ENCODE data around the gene DLGAP1.

Gene DLGAP1

DNA sequence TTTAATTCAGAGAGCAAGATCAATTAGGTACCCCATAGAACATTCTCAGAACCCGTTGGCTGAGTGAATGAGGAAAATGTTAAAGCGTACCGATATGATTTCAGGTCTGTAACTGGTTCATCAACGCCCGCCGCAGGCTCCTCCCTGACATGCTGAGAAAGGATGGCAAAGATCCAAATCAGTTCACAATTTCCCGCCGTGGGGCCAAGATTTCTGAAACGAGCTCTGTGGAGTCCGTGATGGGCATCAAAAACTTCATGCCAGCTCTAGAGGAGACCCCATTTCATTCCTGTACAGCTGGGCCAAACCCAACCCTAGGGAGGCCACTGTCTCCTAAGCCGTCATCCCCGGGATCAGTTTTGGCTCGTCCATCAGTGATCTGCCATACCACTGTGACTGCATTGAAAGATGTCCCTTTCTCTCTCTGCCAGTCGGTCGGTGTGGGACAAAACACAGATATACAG is 997.8 kb downstream of the DLGAP1 start:
- H4K8ac ChIP-seq (ENCODE audit: low read depth, low read length) = no peak overlapping the region
- H2AK5ac ChIP-seq (ENCODE audit: low read length) = no peak overlapping the region
- no peak overlapping the region for H3K23ac ChIP-seq (ENCODE audit: low read length)
- no peak overlapping the region for H3K4me2 ChIP-seq (ENCODE audit: low read length)
- H3K4me3 ChIP-seq (ENCODE audit: low read length) = no peak overlapping the region
- H3K18ac ChIP-seq (ENCODE audit: low read length) = peak overlapping the region; percentile 0
- H3K9ac ChIP-seq (ENCODE audit: low read length) = peak overlapping the region; percentile 44
- H2BK15ac ChIP-seq (replicated peaks; ENCODE audit: low read depth) = no peak overlapping the region
- no peaks in the 10 kb centered on the region for H3K27me3 ChIP-seq (ENCODE audit: insufficient read depth, low read length, poor library complexity)
- no peak overlapping the region for H3K4ac ChIP-seq (ENCODE audit: low read depth, low read length)
- H3K56ac ChIP-seq (ENCODE audit: low read length) = peak overlapping the region; percentile 69
- no peak overlapping the region for H2BK120ac ChIP-seq (ENCODE audit: low read depth, low read length)
- H3K79me1 ChIP-seq (ENCODE audit: low read length) = peaks cover 8% of the 10 kb centered on the region
- peak overlapping the region; percentile 31 for H2BK5ac ChIP-seq (ENCODE audit: low read length)
- no peak overlapping the region for H3K27ac ChIP-seq (ENCODE audit: low read depth, low read length)
- peaks cover 48% of the 10 kb centered on the region for H3K79me2 ChIP-seq (ENCODE audit: control insufficient read depth, insufficient read depth, low read length)
- H4K5ac ChIP-seq (ENCODE audit: low read length) = no peak overlapping the region
- H3K4me1 ChIP-seq (ENCODE audit: control insufficient read depth, low read depth, low read length) = peaks cover 11% of the 10 kb centered on the region
- H3K36me3 ChIP-seq (ENCODE audit: control insufficient read depth, insufficient read depth, low read length) = peaks cover 8% of the 10 kb centered on the region
- no CpG with 5 or more reads among the region's 15 CpGs for WGBS (ENCODE audit: extremely low coverage, insufficient coverage, low lambda C conversion rate)
- DNase-seq = no peak

GRCh38 chr18:3456686-3457069 is 998.4 kb downstream of the DLGAP1 start:
- Histone ChIP-seq H4K5ac (ENCODE audit: low read length) (no peak overlapping the region), H3K27ac (ENCODE audit: low read depth, low read length) (no peak overlapping the region), H4K8ac (ENCODE audit: low read depth, low read length) (no peak overlapping the region), H2BK15ac (replicated peaks; ENCODE audit: low read depth) (no peak overlapping the region), H2BK120ac (ENCODE audit: low read depth, low read length) (no peak overlapping the region), H3K18ac (ENCODE audit: low read length) (no peak overlapping the region), H3K9ac (ENCODE audit: low read length) (no peak overlapping the region), H3K4me3 (ENCODE audit: low read length) (no peak overlapping the region), H3K27me3 (ENCODE audit: insufficient read depth, low read length, poor library complexity) (no peaks in the 10 kb centered on the region), H2BK5ac (ENCODE audit: low read length) (no peak overlapping the region), H3K4ac (ENCODE audit: low read depth, low read length) (no peak overlapping the region), H3K4me2 (ENCODE audit: low read length) (no peak overlapping the region), H3K36me3 (ENCODE audit: control insufficient read depth, insufficient read depth, low read length) (peaks cover 8% of the 10 kb centered on the region), H3K23ac (ENCODE audit: low read length) (no peak overlapping the region), H3K79me2 (ENCODE audit: control insufficient read depth, insufficient read depth, low read length) (peaks cover 54% of the 10 kb centered on the region), H3K4me1 (ENCODE audit: control insufficient read depth, low read depth, low read length) (peaks cover 11% of the 10 kb centered on the region), H2AK5ac (ENCODE audit: low read length) (no peak overlapping the region), H3K56ac (ENCODE audit: low read length) (no peak overlapping the region), H3K79me1 (ENCODE audit: low read length) (peaks cover 8% of the 10 kb centered on the region)
- no CpG with 5 or more reads among the region's 1 CpG for WGBS (ENCODE audit: extremely low coverage, insufficient coverage, low lambda C conversion rate)
- DNase-seq = no peak

- peaks cover 60% of the 10 kb centered on the region for H3K79me2 ChIP-seq (ENCODE audit: control insufficient read depth, insufficient read depth, low read length)
- H3K23ac ChIP-seq (ENCODE audit: low read length) = no peak overlapping the region
- no peaks in the 10 kb centered on the region for H3K27me3 ChIP-seq (ENCODE audit: insufficient read depth, low read length, poor library complexity)
- H4K8ac ChIP-seq (ENCODE audit: low read depth, low read length) = no peak overlapping the region
- H3K4me2 ChIP-seq (ENCODE audit: low read length) = peak overlapping the region; percentile 1
- H3K18ac ChIP-seq (ENCODE audit: low read length) = no peak overlapping the region
- peak overlapping the region; percentile 47 for H3K56ac ChIP-seq (ENCODE audit: low read length)
- peak overlapping the region; percentile 34 for H3K9ac ChIP-seq (ENCODE audit: low read length)
- H2AK5ac ChIP-seq (ENCODE audit: low read length) = no peak overlapping the region
- peaks cover 8% of the 10 kb centered on the region for H3K36me3 ChIP-seq (ENCODE audit: control insufficient read depth, insufficient read depth, low read length)
- WGBS (ENCODE audit: extremely low coverage, insufficient coverage, low lambda C conversion rate) = no CpG with 5 or more reads among the region's 10 CpGs
- peaks cover 11% of the 10 kb centered on the region for H3K4me1 ChIP-seq (ENCODE audit: control insufficient read depth, low read depth, low read length)
- peak; percentile 83 for DNase-seq
- no peak overlapping the region for H3K4ac ChIP-seq (ENCODE audit: low read depth, low read length)
- H3K4me3 ChIP-seq (ENCODE audit: low read length) = no peak overlapping the region
- peaks cover 8% of the 10 kb centered on the region for H3K79me1 ChIP-seq (ENCODE audit: low read length)
- no peak overlapping the region for H2BK5ac ChIP-seq (ENCODE audit: low read length)
- H3K27ac ChIP-seq (ENCODE audit: low read depth, low read length) = peak overlapping the region; percentile 15
- H2BK15ac ChIP-seq (replicated peaks; ENCODE audit: low read depth) = no peak overlapping the region
- H4K5ac ChIP-seq (ENCODE audit: low read length) = no peak overlapping the region
- H2BK120ac ChIP-seq (ENCODE audit: low read depth, low read length) = no peak overlapping the region
Observed at GRCh38 chr18:3455907-3456685, 999.0 kb downstream of the DLGAP1 start.

DNA sequence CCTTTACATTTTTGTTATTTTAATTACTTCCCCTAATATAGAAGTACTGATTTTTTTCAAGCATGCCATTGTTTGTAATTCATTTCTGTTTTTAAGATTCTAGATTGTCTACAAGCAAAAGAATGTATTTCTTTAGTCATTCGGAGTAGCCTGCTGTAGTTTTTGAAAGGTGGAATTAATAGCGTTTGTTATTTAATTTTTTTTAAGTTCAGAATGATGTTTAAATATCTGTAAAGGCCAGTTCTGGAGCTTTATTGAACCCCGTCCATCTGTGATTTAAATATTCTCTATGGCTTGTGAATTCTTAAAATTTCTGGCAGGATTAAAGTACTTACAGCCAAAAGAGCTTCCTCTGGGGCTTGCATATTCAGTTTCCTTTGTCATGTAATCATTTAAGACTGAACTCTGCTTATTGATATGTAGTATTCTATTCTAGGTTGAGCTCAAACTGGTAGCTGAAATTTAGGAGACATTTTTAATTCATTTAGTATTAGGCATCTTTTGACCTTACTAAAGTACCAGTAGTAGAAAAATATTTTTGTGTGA is 999.9 kb downstream of the DLGAP1 start:
- H3K27me3 ChIP-seq (ENCODE audit: insufficient read depth, low read length, poor library complexity) = no peaks in the 10 kb centered on the region
- H3K4me3 ChIP-seq (ENCODE audit: low read length) = no peak overlapping the region

DNA sequence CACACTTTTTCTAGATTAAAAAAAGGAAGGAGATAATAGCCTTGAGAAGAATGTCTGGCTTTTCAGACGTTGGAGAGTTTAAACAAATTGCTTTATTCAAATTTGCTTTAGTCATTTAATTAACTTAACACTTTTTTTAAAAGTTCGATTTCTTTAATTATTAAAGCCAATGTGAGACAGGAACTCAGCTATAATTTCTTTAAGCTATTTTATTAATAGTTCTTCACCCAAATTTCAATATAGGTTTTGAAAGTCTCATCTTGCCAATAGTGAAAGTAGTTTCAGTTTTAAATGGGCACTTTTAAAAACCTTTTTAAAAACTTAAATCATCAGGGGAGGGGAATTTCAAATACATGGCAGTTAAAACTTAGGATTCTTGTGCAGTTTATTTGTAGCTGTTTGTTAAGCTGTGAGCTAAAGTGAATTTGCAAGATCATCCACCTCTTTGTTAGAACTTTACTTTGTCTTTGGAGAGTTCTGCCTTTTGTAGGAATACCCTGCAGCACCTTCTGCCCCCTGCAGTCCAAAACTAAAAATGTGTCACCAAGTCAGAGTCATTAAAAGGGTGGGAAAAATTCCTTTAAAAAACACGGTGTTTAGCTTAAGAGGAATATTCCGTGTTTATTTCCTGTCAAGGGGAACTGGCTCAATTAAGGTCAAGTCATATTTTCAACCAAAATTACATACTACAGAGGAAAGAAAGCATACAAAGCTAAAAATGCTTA is 1000.6 kb downstream of the DLGAP1 start:
- DNase-seq = peak; percentile 88
- no peak overlapping the region for H3K27ac ChIP-seq (ENCODE audit: low read depth, low read length)
- no CpG with 5 or more reads among the region's 4 CpGs for WGBS (ENCODE audit: extremely low coverage, insufficient coverage, low lambda C conversion rate)

More for the DNA sequence above, 999.9 kb downstream of the DLGAP1 start:
- no peak overlapping the region for H2BK15ac ChIP-seq (replicated peaks; ENCODE audit: low read depth)
- H2BK5ac ChIP-seq (ENCODE audit: low read length) = no peak overlapping the region
- H3K4ac ChIP-seq (ENCODE audit: low read depth, low read length) = no peak overlapping the region
- H3K18ac ChIP-seq (ENCODE audit: low read length) = no peak overlapping the region
- H2AK5ac ChIP-seq (ENCODE audit: low read length) = no peak overlapping the region
- peaks cover 8% of the 10 kb centered on the region for H3K36me3 ChIP-seq (ENCODE audit: control insufficient read depth, insufficient read depth, low read length)
- WGBS (ENCODE audit: extremely low coverage, insufficient coverage, low lambda C conversion rate) = no CpG with 5 or more reads among the region's 3 CpGs
- no peak overlapping the region for H3K23ac ChIP-seq (ENCODE audit: low read length)
- peaks cover 11% of the 10 kb centered on the region for H3K4me1 ChIP-seq (ENCODE audit: control insufficient read depth, low read depth, low read length)
- no peak overlapping the region for H4K8ac ChIP-seq (ENCODE audit: low read depth, low read length)
- H3K4me2 ChIP-seq (ENCODE audit: low read length) = no peak overlapping the region
- peak overlapping the region; percentile 44 for H3K9ac ChIP-seq (ENCODE audit: low read length)
- peaks cover 69% of the 10 kb centered on the region for H3K79me2 ChIP-seq (ENCODE audit: control insufficient read depth, insufficient read depth, low read length)
- no peak for DNase-seq
- H4K5ac ChIP-seq (ENCODE audit: low read length) = no peak overlapping the region
- no peak overlapping the region for H3K27ac ChIP-seq (ENCODE audit: low read depth, low read length)
- no peak overlapping the region for H2BK120ac ChIP-seq (ENCODE audit: low read depth, low read length)
- H3K79me1 ChIP-seq (ENCODE audit: low read length) = peaks cover 8% of the 10 kb centered on the region
- no peak overlapping the region for H3K56ac ChIP-seq (ENCODE audit: low read length)

More for the DNA sequence above, 1000.6 kb downstream of the DLGAP1 start:
- H3K4me2 ChIP-seq (ENCODE audit: low read length) = peak overlapping the region; percentile 82
- H3K79me2 ChIP-seq (ENCODE audit: control insufficient read depth, insufficient read depth, low read length) = peaks cover 72% of the 10 kb centered on the region
- H3K4me3 ChIP-seq (ENCODE audit: low read length) = no peak overlapping the region
- H3K4me1 ChIP-seq (ENCODE audit: control insufficient read depth, low read depth, low read length) = peaks cover 11% of the 10 kb centered on the region
- H2BK120ac ChIP-seq (ENCODE audit: low read depth, low read length) = no peak overlapping the region
- H3K18ac ChIP-seq (ENCODE audit: low read length) = no peak overlapping the region
- peaks cover 8% of the 10 kb centered on the region for H3K79me1 ChIP-seq (ENCODE audit: low read length)
- peaks cover 8% of the 10 kb centered on the region for H3K36me3 ChIP-seq (ENCODE audit: control insufficient read depth, insufficient read depth, low read length)
- H2AK5ac ChIP-seq (ENCODE audit: low read length) = no peak overlapping the region
- H3K56ac ChIP-seq (ENCODE audit: low read length) = peak overlapping the region; percentile 97
- H3K27me3 ChIP-seq (ENCODE audit: insufficient read depth, low read length, poor library complexity) = no peaks in the 10 kb centered on the region
- H2BK5ac ChIP-seq (ENCODE audit: low read length) = no peak overlapping the region
- H3K9ac ChIP-seq (ENCODE audit: low read length) = peak overlapping the region; percentile 96
- no peak overlapping the region for H4K5ac ChIP-seq (ENCODE audit: low read length)
- H2BK15ac ChIP-seq (replicated peaks; ENCODE audit: low read depth) = no peak overlapping the region
- no peak overlapping the region for H3K4ac ChIP-seq (ENCODE audit: low read depth, low read length)
- H4K8ac ChIP-seq (ENCODE audit: low read depth, low read length) = no peak overlapping the region
- H3K23ac ChIP-seq (ENCODE audit: low read length) = no peak overlapping the region
